GM12891 (cell line): ENCODE data around the gene DNAJC5.
A peak's percentile ranks its signal among the peaks of the same experiment; 100 is the strongest.

Experiments used
- PAX5 ChIP-seq: IDR thresholded peaks from 2 replicates; pipeline ENCODE4 v1.6.1; 2011; ENCODE audit warnings: low read length, moderate library complexity, mild to moderate bottlenecking; ENCODE audit not compliant: insufficient read depth, severe bottlenecking
- POLR2A ChIP-seq: IDR thresholded peaks from 2 replicates; pipeline ENCODE4 v1.6.1; 2011; ENCODE audit warnings: low read depth, low read length, control low read depth
- POLR2AphosphoS5 ChIP-seq: IDR thresholded peaks from 2 replicates; pipeline ENCODE4 v1.6.1; 2011; ENCODE audit warnings: low read depth, low read length, control low read depth
- TAF1 ChIP-seq: IDR thresholded peaks from 2 replicates; pipeline ENCODE4 v1.6.1; 2011; ENCODE audit warnings: low read depth, low read length, control low read depth

GRCh38 chr20:63980806-63981728 is 86.1 kb downstream of the DNAJC5 start, which contains the start of gene PRPF6:
- TF ChIP-seq POLR2AphosphoS5 (peak; percentile 73), POLR2A (peak; percentile 84), TAF1 (peak; percentile 28; the same call in 1 of the 2 replicates), PAX5 (no peak)
